Endodermal cell (in vitro differentiated cells): ENCODE measurements around the gene RPAP2. TPM values are rescaled to one million over a fixed set of nuclear protein-coding genes. Genes with fewer than 3 reads are reported as not detected.

ENCODE experiments used
- DNase-seq: peaks from one replicate; pipeline ENCODE4 v3.0.0-alpha.2; 2017
- H3K27ac ChIP-seq: 2 replicates; pipeline ENCODE4 v1.5.1; 2013; ENCODE audit warnings: mild to moderate bottlenecking, low read depth, low read length, moderate library complexity
- H3K27me3 ChIP-seq: 2 replicates; pipeline ENCODE4 v1.6.1; 2013; ENCODE audit warnings: mild to moderate bottlenecking, low read length, moderate library complexity; ENCODE audit not compliant: insufficient read depth, control insufficient read depth, poor library complexity, severe bottlenecking
- H3K36me3 ChIP-seq: 2 replicates; pipeline ENCODE4 v1.7.0; 2013; ENCODE audit warnings: mild to moderate bottlenecking, low read length, moderate library complexity; ENCODE audit not compliant: control insufficient read depth, insufficient read depth
- H3K4me1 ChIP-seq: one replicate; pipeline ENCODE4 v1.7.0; 2013; ENCODE audit warnings: low read length; ENCODE audit not compliant: control insufficient read depth, insufficient read depth
- H3K4me3 ChIP-seq: 2 replicates; pipeline ENCODE4 v1.5.1; 2013; ENCODE audit warnings: mild to moderate bottlenecking, low read length, moderate library complexity
- H3K9ac ChIP-seq: 2 replicates; pipeline ENCODE4 v1.6.1; 2013; ENCODE audit warnings: mild to moderate bottlenecking, low read length, moderate library complexity; ENCODE audit not compliant: poor library complexity, severe bottlenecking; ENCODE audit errors: extremely low read depth
- H3K9me3 ChIP-seq: 2 replicates; pipeline ENCODE4 v1.6.1; 2013; ENCODE audit warnings: mild to moderate bottlenecking, low read length, moderate library complexity; ENCODE audit not compliant: control insufficient read depth
- H3K27ac Mint-ChIP-seq: 2 replicates; pipeline ENCODE4 v1.8.0; 2020; ENCODE audit warnings: mixed read lengths
- H3K27me3 Mint-ChIP-seq: 2 replicates; pipeline ENCODE4 v1.8.0; 2021; ENCODE audit warnings: mild to moderate bottlenecking, mixed read lengths; ENCODE audit not compliant: insufficient read depth
- H3K36me3 Mint-ChIP-seq: 2 replicates; pipeline ENCODE4 v1.8.0; 2020; ENCODE audit warnings: low read depth, mixed read lengths
- H3K4me1 Mint-ChIP-seq: 2 replicates; pipeline ENCODE4 v1.8.0; 2020; ENCODE audit warnings: mixed read lengths
- H3K4me3 Mint-ChIP-seq: 2 replicates; pipeline ENCODE4 v1.8.0; 2020; ENCODE audit warnings: mild to moderate bottlenecking, moderate library complexity, mixed read lengths
- H3K9me3 Mint-ChIP-seq: 2 replicates; pipeline ENCODE4 v1.8.0; 2020; ENCODE audit warnings: mild to moderate bottlenecking, mixed read lengths
- CTCF ChIP-seq: fragments of 200-600 bp; sonication (generic); conservative IDR thresholded peaks from 2 replicates; pipeline ENCODE4 v1.5.0; 2021; ENCODE audit warnings: antibody characterized with exemption, mild to moderate bottlenecking
- WGBS, 2 experiments: methylation state at CpG; one replicate each; pipeline versions ENCODE4 v1.1.5 to v1.1.7; 2013; ENCODE audit warnings: missing lambda C conversion rate in 2 of 2, mixed read lengths in 1 of 2; ENCODE audit not compliant: insufficient coverage in 1 of 2, insufficient read length in 1 of 2; 5-methylcytosine and 5-hydroxymethylcytosine counted together
- total RNA-seq, 2 donors: library from RNA; stranded (reverse); fragmentation: NEBNext Ultra II Directional in 1 of 2; extraction: Animal tissue kit (Norgen Biotek cat#: 25700) in 1 of 2; gene quantifications; 2 replicates in 1 of 2; 3 replicates in 1 of 2; pipeline ENCODE4 v1.2.1, GENCODE V29; 2021

Gene RPAP2
- total RNA-seq, 2 donors from 2014 or later: 38.6 to 43.7 TPM

DNA sequence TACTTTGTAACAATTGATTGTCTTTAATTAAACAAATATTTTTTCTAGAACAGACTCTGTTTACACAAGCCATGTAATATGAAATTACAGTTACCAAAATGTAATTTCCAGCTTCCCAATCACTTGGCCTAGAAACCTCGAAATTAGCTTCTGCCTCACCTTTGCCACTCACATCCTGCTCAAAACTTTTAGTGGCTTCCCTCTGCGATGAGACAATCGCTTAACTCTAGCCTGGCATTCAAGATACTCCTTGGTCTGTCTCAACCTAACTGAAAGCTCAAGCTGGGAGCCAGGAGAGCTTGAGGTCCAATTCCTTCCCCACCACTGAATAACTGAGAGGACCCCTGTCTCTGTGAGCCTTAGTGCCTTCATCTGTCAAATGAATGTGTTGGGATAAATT is 145.0 kb downstream of the RPAP2 start:
- Histone ChIP-seq H3K9ac (no peak overlapping the region), H3K27ac (no peak overlapping the region), H3K4me1 (peaks cover 5% of the 10 kb centered on the region), H3K4me3 (no peak overlapping the region), H3K9me3 (peaks cover 4% of the 10 kb centered on the region), H3K27me3 (no peaks in the 10 kb centered on the region), H3K36me3 (no peaks in the 10 kb centered on the region)
- no peak for TF ChIP-seq CTCF
- H3K27ac Mint-ChIP-seq: no peak overlapping the region
- H3K4me3 Mint-ChIP-seq: no peak overlapping the region
- H3K4me1 Mint-ChIP-seq: peaks cover 23% of the 10 kb centered on the region
- no peaks in the 10 kb centered on the region for H3K36me3 Mint-ChIP-seq
- 93 to 95% methylated on average over 3 of the region's 3 CpGs for WGBS, 2 experiments
- DNase-seq: no peak
- peaks cover 4% of the 10 kb centered on the region for H3K9me3 Mint-ChIP-seq
- H3K27me3 Mint-ChIP-seq: peaks cover 4% of the 10 kb centered on the region

- Mint-ChIP-seq H3K9me3 (peaks cover 4% of the 10 kb centered on the region), H3K27me3 (peaks cover 4% of the 10 kb centered on the region), H3K36me3 (no peaks in the 10 kb centered on the region), H3K27ac (no peak overlapping the region), H3K4me3 (no peak overlapping the region), H3K4me1 (peaks cover 23% of the 10 kb centered on the region)
- WGBS, 2 experiments: 88% methylated on average over 1 of the region's 1 CpG
- no peak overlapping the region for H3K27ac ChIP-seq
- TF ChIP-seq CTCF: no peak
- no peaks in the 10 kb centered on the region for H3K27me3 ChIP-seq
- no peak overlapping the region for H3K4me3 ChIP-seq
- H3K4me1 ChIP-seq: peaks cover 5% of the 10 kb centered on the region
- DNase-seq: no peak
- H3K9me3 ChIP-seq: peaks cover 4% of the 10 kb centered on the region
- no peaks in the 10 kb centered on the region for H3K36me3 ChIP-seq
- no peak overlapping the region for H3K9ac ChIP-seq
These were observed 145.5 kb downstream of the RPAP2 start for GRCh38 chr1:92444351-92444750.

- Histone ChIP-seq H3K9ac (no peak overlapping the region), H3K27me3 (no peaks in the 10 kb centered on the region), H3K4me3 (no peak overlapping the region), H3K4me1 (peaks cover 5% of the 10 kb centered on the region), H3K27ac (no peak overlapping the region), H3K36me3 (no peaks in the 10 kb centered on the region), H3K9me3 (peaks cover 4% of the 10 kb centered on the region)
- Mint-ChIP-seq H3K4me1 (peaks cover 23% of the 10 kb centered on the region), H3K9me3 (peaks cover 4% of the 10 kb centered on the region), H3K27ac (no peak overlapping the region), H3K4me3 (no peak overlapping the region), H3K36me3 (no peaks in the 10 kb centered on the region), H3K27me3 (peaks cover 4% of the 10 kb centered on the region)
- no peak for DNase-seq
- 88 to 93% methylated on average over 2 of the region's 2 CpGs for WGBS, 2 experiments
- TF ChIP-seq CTCF: no peak
These were observed 147.0 kb downstream of the RPAP2 start for GRCh38 chr1:92445865-92446264.
